ENCODE measurements around the gene LRRC72. TPM values are rescaled to one million over a fixed set of nuclear protein-coding genes. Genes with fewer than 3 reads are reported as not detected.
A peak's percentile ranks its signal among the peaks of the same experiment; 100 is the strongest.

Gene LRRC72
- total RNA-seq (2022) (not detected in 2 replicates), Bru-seq, nascent RNA (not detected), BruChase-seq, experiment 1, labeled RNA remaining after a 6-hour chase (not detected), BruChase-seq, experiment 2, labeled RNA remaining after a 2-hour chase (not detected)
- long read RNA-seq, result 0 reads

- ChIA-PET POLR2A (no interaction called here), CTCF (no interaction called here)
- Mint-ChIP-seq H3K4me1 (ENCODE audit: insufficient read depth, unreplicated experiment) (no peaks in the 10 kb centered on the region), H3K27ac (ENCODE audit: low read depth, unreplicated experiment) (no peak within 1 kb of the TSS), H3K4me3 (ENCODE audit: unreplicated experiment) (no peak within 1 kb of the TSS), H3K36me3 (ENCODE audit: insufficient read depth, unreplicated experiment) (no peaks in the 10 kb centered on the region), H3K9me3 (ENCODE audit: unreplicated experiment) (no peaks in the 10 kb centered on the region), H3K27me3 (ENCODE audit: insufficient read depth, unreplicated experiment) (peaks cover 3% of the 10 kb centered on the region)
- TF ChIP-seq CTCF (IDR thresholded peaks at IDR 0.05; ENCODE audit: unreplicated experiment), result no peak
- intact Hi-C loops (cut with micrococcal nuclease), result no loop called here
- DNase-seq (ENCODE audit: unreplicated experiment), result no peak
- no TSS peak for BruUV-seq (replicated peaks)
These were observed at the start of gene LRRC72 for GRCh38 chr7:16526742-16527540. LRRC72 (plus strand) TSS chr7:16526825; CDS start chr7:16526953, 128 bp downstream.

- Mint-ChIP-seq H3K27ac (ENCODE audit: low read depth, unreplicated experiment) (no peak overlapping the region), H3K4me1 (ENCODE audit: insufficient read depth, unreplicated experiment) (no peaks in the 10 kb centered on the region), H3K9me3 (ENCODE audit: unreplicated experiment) (no peaks in the 10 kb centered on the region), H3K27me3 (ENCODE audit: insufficient read depth, unreplicated experiment) (peaks cover 14% of the 10 kb centered on the region), H3K36me3 (ENCODE audit: insufficient read depth, unreplicated experiment) (no peaks in the 10 kb centered on the region), H3K4me3 (ENCODE audit: unreplicated experiment) (no peak overlapping the region)
- ChIA-PET CTCF (interaction anchor here (0.7 kb wide), 2 partner anchors 35 to 324 kb away, joined by 3 read pairs; no protein-coding TSS in a partner anchor), POLR2A (interaction anchor here (0.6 kb wide), 1 partner anchor 9 kb away, joined by 4 read pairs; no protein-coding TSS in a partner anchor)
- DNase-seq (ENCODE audit: unreplicated experiment), result no peak
- no TSS peak for BruUV-seq (replicated peaks)
- TF ChIP-seq CTCF (IDR thresholded peaks at IDR 0.05; ENCODE audit: unreplicated experiment), result no peak
- intact Hi-C loops (cut with micrococcal nuclease), result no loop called here
These were observed 47.5 kb upstream of the LRRC72 start for GRCh38 chr7:16479161-16479560.

GRCh38 chr7:16479591-16479990 lies 47.0 kb upstream of the LRRC72 start:
- Mint-ChIP-seq H3K9me3 (ENCODE audit: unreplicated experiment) (no peaks in the 10 kb centered on the region), H3K27me3 (ENCODE audit: insufficient read depth, unreplicated experiment) (peaks cover 14% of the 10 kb centered on the region), H3K4me1 (ENCODE audit: insufficient read depth, unreplicated experiment) (peaks cover under 1% of the 10 kb centered on the region), H3K36me3 (ENCODE audit: insufficient read depth, unreplicated experiment) (no peaks in the 10 kb centered on the region), H3K27ac (ENCODE audit: low read depth, unreplicated experiment) (no peak overlapping the region), H3K4me3 (ENCODE audit: unreplicated experiment) (no peak overlapping the region)
- POLR2A ChIA-PET, result interaction anchor here (0.6 kb wide), 1 partner anchor 10 kb away, joined by 4 read pairs; no protein-coding TSS in a partner anchor
- TF ChIP-seq CTCF (IDR thresholded peaks at IDR 0.05; ENCODE audit: unreplicated experiment), result no peak
- no TSS peak for BruUV-seq (replicated peaks)
- CTCF ChIA-PET, result interaction anchor here (0.7 kb wide), 1 partner anchor 35 kb away, joined by 3 read pairs; no protein-coding TSS in a partner anchor
- DNase-seq (ENCODE audit: unreplicated experiment), result no peak
- intact Hi-C loops (cut with micrococcal nuclease), result no loop called here

GRCh38 chr7:16484453-16485158 lies 42.0 kb upstream of the LRRC72 start:
- DNase-seq (ENCODE audit: unreplicated experiment), result peak; percentile 65
- ChIA-PET POLR2A (no interaction called here), CTCF (no interaction called here)
- Mint-ChIP-seq H3K27ac (ENCODE audit: low read depth, unreplicated experiment) (no peak overlapping the region), H3K36me3 (ENCODE audit: insufficient read depth, unreplicated experiment) (no peaks in the 10 kb centered on the region), H3K4me1 (ENCODE audit: insufficient read depth, unreplicated experiment) (peaks cover 5% of the 10 kb centered on the region), H3K27me3 (ENCODE audit: insufficient read depth, unreplicated experiment) (no peaks in the 10 kb centered on the region), H3K9me3 (ENCODE audit: unreplicated experiment) (no peaks in the 10 kb centered on the region), H3K4me3 (ENCODE audit: unreplicated experiment) (no peak overlapping the region)
- BruUV-seq (replicated peaks), result no TSS peak
- TF ChIP-seq CTCF (IDR thresholded peaks at IDR 0.05; ENCODE audit: unreplicated experiment), result no peak
- intact Hi-C loops (cut with micrococcal nuclease), result no loop called here

Measured in MCF 10A (cell line).